HEK293 (cell line): ENCODE measurements around the gene IMMP2L.

Experiments
- CTCF ChIA-PET: fragments of 350-600 bp; formaldehyde crosslinking; extraction: SDS; loops from one replicate; lab custom pipeline; 2021; ENCODE audit warnings: antibody characterized with exemption; lab: Yijun Ruan, JAX
- POLR2A ChIA-PET: fragments of 300-600 bp; formaldehyde crosslinking; extraction: SDS; loops from one replicate; lab custom pipeline; 2020; ENCODE audit warnings: antibody characterized with exemption, inconsistent platforms; lab: Yijun Ruan, JAX
- H3K27ac ChIP-seq: fragments of 200-500 bp; sonication (Bioruptor generic); 2 replicates; pipeline ENCODE4 v1.5.1; 2014; ENCODE audit warnings: low read depth, low read length, control low read depth, inconsistent platforms; ENCODE audit errors: extremely low read depth
- H3K36me3 ChIP-seq, 2 experiments: fragments of 200-500 bp in 1 of 2; sonication (Bioruptor generic) in 1 of 2; 1 replicate in 1 of 2; 2 replicates in 1 of 2; pipeline ENCODE4 v1.5.1; 2014 to 2017; ENCODE audit warnings: inconsistent platforms in 2 of 2, low read length in 2 of 2; ENCODE audit not compliant: control insufficient read depth in 2 of 2, insufficient read depth in 1 of 2
- H3K4me1 ChIP-seq: fragments of 200-500 bp; sonication (Bioruptor generic); 2 replicates; pipeline ENCODE4 v1.5.1; 2014; ENCODE audit warnings: mild to moderate bottlenecking, low read length, inconsistent platforms; ENCODE audit not compliant: control insufficient read depth, insufficient read depth
- H3K4me3 ChIP-seq: 2 replicates; pipeline ENCODE4 v1.5.1; 2011; ENCODE audit warnings: low read depth, mild to moderate bottlenecking, control low read depth, low read length, moderate library complexity
- H3K9me3 ChIP-seq: fragments of 200-500 bp; sonication (Bioruptor generic); 2 replicates; pipeline ENCODE4 v1.5.1; 2014; ENCODE audit warnings: low read depth, low read length, inconsistent platforms; ENCODE audit not compliant: control insufficient read depth, insufficient read depth
- CTCF ChIP-seq: fragments of 450-650 bp; formaldehyde crosslinking; IDR thresholded peaks from 2 replicates; pipeline ENCODE4 v1.5.1; 2016; ENCODE audit warnings: missing biosample characterization, missing genetic modification characterization
- EGR2 ChIP-seq: fragments of 450-650 bp; formaldehyde crosslinking; IDR thresholded peaks from 2 replicates; pipeline ENCODE4 v1.5.1; 2016; ENCODE audit warnings: low read depth, missing biosample characterization, missing genetic modification characterization
- GLIS1 ChIP-seq: fragments of 450-650 bp; formaldehyde crosslinking; IDR thresholded peaks from 2 replicates; pipeline ENCODE4 v1.5.1; 2016; ENCODE audit warnings: missing biosample characterization, missing genetic modification characterization
- HIC1 ChIP-seq: fragments of 450-650 bp; formaldehyde crosslinking; IDR thresholded peaks from 2 replicates; pipeline ENCODE4 v1.5.1; 2016; ENCODE audit warnings: missing biosample characterization, missing genetic modification characterization
- KLF1 ChIP-seq: fragments of 450-650 bp; formaldehyde crosslinking; IDR thresholded peaks from 2 replicates; pipeline ENCODE4 v1.5.1; 2016; ENCODE audit warnings: missing biosample characterization, missing genetic modification characterization
- KLF9 ChIP-seq: fragments of 450-650 bp; formaldehyde crosslinking; IDR thresholded peaks from 2 replicates; pipeline ENCODE4 v1.5.1; 2016; ENCODE audit warnings: missing biosample characterization, missing genetic modification characterization, low read depth
- PRDM10 ChIP-seq: fragments of 450-650 bp; formaldehyde crosslinking; IDR thresholded peaks from 2 replicates; pipeline ENCODE4 v1.5.1; 2016; ENCODE audit warnings: missing biosample characterization, missing genetic modification characterization
- PRDM4 ChIP-seq: fragments of 450-650 bp; formaldehyde crosslinking; IDR thresholded peaks from 2 replicates; pipeline ENCODE4 v1.5.1; 2017; ENCODE audit warnings: missing biosample characterization, missing genetic modification characterization
- REPIN1 ChIP-seq: fragments of 450-650 bp; formaldehyde crosslinking; IDR thresholded peaks from 2 replicates; pipeline ENCODE4 v1.5.1; 2017; ENCODE audit warnings: missing biosample characterization, missing genetic modification characterization, low read depth
- ZNF214 ChIP-seq: fragments of 450-650 bp; formaldehyde crosslinking; IDR thresholded peaks from 2 replicates; pipeline ENCODE4 v1.5.1; 2017; ENCODE audit warnings: missing biosample characterization, mild to moderate bottlenecking, missing genetic modification characterization, borderline replicate concordance
- ZNF223 ChIP-seq: fragments of 450-650 bp; formaldehyde crosslinking; IDR thresholded peaks from 2 replicates; pipeline ENCODE4 v1.5.1; 2016; ENCODE audit warnings: missing biosample characterization, missing genetic modification characterization
- ZNF391 ChIP-seq: fragments of 450-650 bp; formaldehyde crosslinking; IDR thresholded peaks from 2 replicates; pipeline ENCODE4 v1.5.1; 2016; ENCODE audit warnings: low read depth, missing biosample characterization, missing genetic modification characterization, borderline replicate concordance
- ZNF404 ChIP-seq: fragments of 450-650 bp; formaldehyde crosslinking; IDR thresholded peaks from 2 replicates; pipeline ENCODE4 v1.5.1; 2017; ENCODE audit warnings: missing biosample characterization, missing genetic modification characterization
- ZNF449 ChIP-seq: fragments of 450-650 bp; formaldehyde crosslinking; IDR thresholded peaks from 2 replicates; pipeline ENCODE4 v1.5.1; 2017; ENCODE audit warnings: missing biosample characterization, mild to moderate bottlenecking, missing genetic modification characterization, moderate library complexity
- ZNF521 ChIP-seq: fragments of 450-650 bp; formaldehyde crosslinking; IDR thresholded peaks from 2 replicates; pipeline ENCODE4 v1.5.1; 2017; ENCODE audit warnings: missing biosample characterization, mild to moderate bottlenecking, missing genetic modification characterization
- ZNF677 ChIP-seq: fragments of 450-650 bp; IDR thresholded peaks from 2 replicates; pipeline ENCODE4 v1.5.0; 2018; ENCODE audit warnings: missing biosample characterization, mild to moderate bottlenecking, missing genetic modification characterization, moderate library complexity
- ZNF747 ChIP-seq: fragments of 450-650 bp; formaldehyde crosslinking; IDR thresholded peaks from 2 replicates; pipeline ENCODE4 v1.5.1; 2016; ENCODE audit warnings: missing biosample characterization, missing genetic modification characterization
- ZNF830 ChIP-seq: fragments of 450-650 bp; IDR thresholded peaks from 2 replicates; pipeline ENCODE4 v1.5.0; 2018; ENCODE audit warnings: missing biosample characterization, missing genetic modification characterization, low read depth, mild to moderate bottlenecking, moderate library complexity

IMMP2L gene

GRCh38 chr7:111357691-111358090, 204.6 kb downstream of the IMMP2L start:
- no peak overlapping the region for H3K27ac ChIP-seq
- ChIA-PET CTCF (no interaction called here), POLR2A (no interaction called here)
- H3K4me1 ChIP-seq = peaks cover 4% of the 10 kb centered on the region; the same call in 1 of the 2 replicates
- TF ChIP-seq CTCF (no peak), ZNF747 (tag by site-specific recombination) (no peak), ZNF391 (no peak), EGR2 (tag by site-specific recombination) (0 out of 2 replicates have a peak, but pooled peaks have one; percentile 17)
- no peaks in the 10 kb centered on the region for H3K9me3 ChIP-seq
- no peaks in the 10 kb centered on the region for H3K36me3 ChIP-seq
- no peak overlapping the region for H3K4me3 ChIP-seq

GRCh38 chr7:111356941-111357340, 205.4 kb downstream of the IMMP2L start:
- Histone ChIP-seq H3K4me3 (no peak overlapping the region), H3K36me3 (no peaks in the 10 kb centered on the region), H3K9me3 (no peaks in the 10 kb centered on the region), H3K27ac (no peak overlapping the region), H3K4me1 (peaks cover 4% of the 10 kb centered on the region; the same call in 1 of the 2 replicates)
- TF ChIP-seq ZNF214 (tag by site-specific recombination) (no peak), HIC1 (tag by site-specific recombination) (no peak), ZNF521 (tag by site-specific recombination) (no peak), ZNF223 (tag by site-specific recombination) (no peak), ZNF677 (tag by site-specific recombination) (no peak), ZNF830 (tag by site-specific recombination) (no peak), ZNF404 (no peak)
- TF ChIP-seq, all 188 proteins: peak for 0
- ChIA-PET CTCF (interaction anchor here (0.5 kb wide), 1 partner anchor 11 kb away, joined by 3 read pairs; no protein-coding TSS in a partner anchor), POLR2A (no interaction called here)

GRCh38 chr7:111352319-111352718, 210.0 kb downstream of the IMMP2L start:
- no peak overlapping the region for H3K27ac ChIP-seq
- POLR2A ChIA-PET = no interaction called here
- TF ChIP-seq REPIN1 (tag by site-specific recombination) (no peak), KLF1 (tag by site-specific recombination) (no peak), GLIS1 (tag by site-specific recombination) (no peak), PRDM10 (tag by site-specific recombination) (no peak), ZNF449 (no peak), KLF9 (tag by site-specific recombination) (no peak), ZNF214 (tag by site-specific recombination) (no peak), PRDM4 (tag by site-specific recombination) (no peak)

More at GRCh38 chr7:111352319-111352718, 210.0 kb downstream of the IMMP2L start:
- CTCF ChIA-PET = interaction anchor here (0.7 kb wide), 1 partner anchor 189 kb away, joined by 4 read pairs; no protein-coding TSS in a partner anchor
- Histone ChIP-seq H3K4me3 (no peak overlapping the region), H3K36me3 (no peaks in the 10 kb centered on the region), H3K4me1 (peaks cover 4% of the 10 kb centered on the region; the same call in 1 of the 2 replicates), H3K9me3 (no peaks in the 10 kb centered on the region)
